Spleen (tissue), 11 donors: ENCODE measurements around the gene TMEM92. TPM values are rescaled to one million over a fixed set of nuclear protein-coding genes. Genes with fewer than 3 reads are reported as not detected.
"Not testable (repeated sequence)": the region's sequence is repeated elsewhere in the genome, so short reads cannot be mapped to it uniquely, and the experiment has no call there.

Experiments used
- DNase-seq: peaks from one replicate; pipeline ENCODE4 v3.0.0-alpha.2; 2020
- H3K27ac ChIP-seq, 8 donors: fragments of 200-600 bp; sonication (generic) in 7 of 8; 1 replicate in 4 of 8; 2 replicates in 4 of 8; pipeline versions ENCODE4 v1.5.0 to v1.8.0; 2016 to 2021; ENCODE audit warnings: inconsistent platforms in 4 of 8, mild to moderate bottlenecking in 4 of 8, moderate library complexity in 1 of 8
- H3K27me3 ChIP-seq, 7 donors: fragments of 200-600 bp; sonication (generic) in 6 of 7; replicated peaks in 1 of 7; 1 replicate in 4 of 7; 2 replicates in 3 of 7; pipeline versions ENCODE4 v1.5.0 to v1.8.0; 2016 to 2021; ENCODE audit warnings: inconsistent platforms in 3 of 7, mild to moderate bottlenecking in 1 of 7
- H3K36me3 ChIP-seq, 6 donors: fragments of 200-600 bp; sonication (generic) in 5 of 6; 1 replicate in 4 of 6; 2 replicates in 2 of 6; pipeline versions ENCODE4 v1.5.0 to v1.8.0; 2016 to 2021; ENCODE audit warnings: inconsistent platforms in 2 of 6
- H3K4me1 ChIP-seq, 6 donors: fragments of 200-600 bp; sonication (generic) in 5 of 6; 1 replicate in 3 of 6; 2 replicates in 3 of 6; pipeline versions ENCODE4 v1.5.0 to v1.8.0; 2016 to 2021; ENCODE audit warnings: inconsistent platforms in 3 of 6
- H3K4me3 ChIP-seq, 8 donors: fragments of 200-600 bp; sonication (generic) in 7 of 8; 1 replicate in 4 of 8; 2 replicates in 4 of 8; pipeline versions ENCODE4 v1.5.0 to v1.8.0; 2016 to 2021; ENCODE audit warnings: inconsistent platforms in 4 of 8, mild to moderate bottlenecking in 4 of 8, moderate library complexity in 2 of 8
- H3K9me3 ChIP-seq, 8 donors: fragments of 200-600 bp; sonication (generic) in 7 of 8; 1 replicate in 4 of 8; 2 replicates in 4 of 8; pipeline versions ENCODE4 v1.5.0 to v1.8.0; 2016 to 2021; ENCODE audit warnings: inconsistent platforms in 4 of 8
- CTCF ChIP-seq, 11 experiments: fragments of 200-600 bp in 7 of 11; fragments of 450-650 bp in 4 of 11; sonication (generic) in 4 of 11; IDR thresholded peaks in 8 of 11; conservative IDR thresholded peaks in 3 of 11; 1 replicate in 7 of 11; 2 replicates in 4 of 11; pipeline versions ENCODE4 v1.4.0 to v1.8.0; 2016 to 2021; ENCODE audit warnings: antibody characterized with exemption in 11 of 11, inconsistent platforms in 4 of 11, mild to moderate bottlenecking in 1 of 11
- POLR2A ChIP-seq, 3 donors: fragments of 450-650 bp; IDR thresholded peaks; one replicate each; pipeline ENCODE4 v1.5.1; 2017; ENCODE audit warnings: antibody characterized with exemption in 3 of 3, mild to moderate bottlenecking in 1 of 3
- POLR2AphosphoS5 ChIP-seq, 3 donors: sonication (generic); formaldehyde crosslinking; IDR thresholded peaks; one replicate each; pipeline ENCODE4 v1.5.1; 2017; ENCODE audit warnings: antibody characterized with exemption in 3 of 3
- WGBS, 5 donors: extraction: QIAGEN DNeasy Blood & Tissue Kit in 3 of 5; methylation state at CpG; one replicate each; pipeline versions ENCODE4 v1.1.5 to v1.1.7; 2013 to 2018; 5-methylcytosine and 5-hydroxymethylcytosine counted together
- intact Hi-C: fragments of 100-400 bp; cut with DNase I; formaldehyde crosslinking; loops from one replicate; pipeline ENCODE4 v1.15.0; 2023; ENCODE audit warnings: low total_unique reads
- polyA plus RNA-seq, 3 donors: library from polyadenylated mRNA; stranded (reverse); fragments of 200-250 nt; gene quantifications; one replicate each; pipeline ENCODE4 v1.2.1, GENCODE V29; 2013
- total RNA-seq, 7 donors: library from RNA; depleted of rRNA in 3 of 7; stranded (reverse); fragments of >200 nt in 3 of 7; fragmentation: NEBNext Ultra II Directional in 4 of 7; extraction: Animal tissue kit (Norgen Biotek cat#: 25700) in 4 of 7; gene quantifications; one replicate each; pipeline versions ENCODE4 v1.1.0 to v1.2.1, GENCODE V29; 2016 to 2021
- donor health status: healthy with polysubstance abuse.
- donor health status: DM: no; HTN: no; CAD: no; lungs with moderate emphysema.
- donor health status: DM: no; HTN: no; CAD: no.
- donor health status: Bipolar disorder and iron deficiency.
- donor health status: healthy.
- donor health status: DM: no; HTN: no; CAD: no.
- donor health status: DM: yes; HTN: yes; CAD: no.

TMEM92 gene
- total and polyA plus RNA-seq, 10 donors = 0.06 to 0.49 (median 0.44) TPM; not detected in 7

GRCh38 chr17:50283714-50284113, 9.4 kb downstream of the TMEM92 start:
- Histone ChIP-seq H3K27ac (peak overlapping the region in 3 of 8 donors; percentile 12 to 69 (median 65)), H3K27me3 (peaks cover 0 to 40% (median 5%) of the 10 kb centered on the region in 7 donors), H3K4me1 (peaks cover 0 to 80% (median 0%) of the 10 kb centered on the region in 6 donors), H3K36me3 (no peaks in the 10 kb centered on the region), H3K9me3 (no peaks in the 10 kb centered on the region), H3K4me3 (no peak overlapping the region)
- WGBS, 5 donors = 72 to 87% (median 84%) methylated on average over 7 of the region's 7 CpGs
- intact Hi-C loops = no loop called here
- TF ChIP-seq CTCF (IDR thresholded peaks at IDR 0.05 in 8 of 11, conservative IDR thresholded peaks at IDR 0.05 in 3 of 11) = no peak
- no peak for TF ChIP-seq POLR2A (IDR thresholded peaks at IDR 0.05)
- TF ChIP-seq POLR2AphosphoS5 (IDR thresholded peaks at IDR 0.05) = no peak
- DNase-seq = no peak

- Histone ChIP-seq H3K27ac (no peak overlapping the region), H3K4me3 (no peak overlapping the region), H3K27me3 (peaks cover 0 to 30% (median 0%) of the 10 kb centered on the region in 7 donors), H3K4me1 (peaks cover 0 to 80% (median 3%) of the 10 kb centered on the region in 6 donors), H3K9me3 (no peaks in the 10 kb centered on the region), H3K36me3 (no peaks in the 10 kb centered on the region)
- no peak for DNase-seq
- intact Hi-C loops = no loop called here
- 64 to 85% (median 65%) methylated on average over 3 of the region's 3 CpGs for WGBS, 5 donors
- TF ChIP-seq POLR2A (IDR thresholded peaks at IDR 0.05) = no peak
- TF ChIP-seq POLR2AphosphoS5 (IDR thresholded peaks at IDR 0.05) = no peak
- TF ChIP-seq CTCF (IDR thresholded peaks at IDR 0.05 in 8 of 11, conservative IDR thresholded peaks at IDR 0.05 in 3 of 11) = no peak
Measured at GRCh38 chr17:50285941-50286340, 11.7 kb downstream of the TMEM92 start.

- H3K4me3 ChIP-seq, H3K9me3 ChIP-seq, intact Hi-C loops, DNase-seq, H3K36me3 ChIP-seq: not testable (repeated sequence)
- Histone ChIP-seq H3K27ac (peak overlapping the region in 3 of 8 donors; percentile 33 to 60 (median 47)), H3K27me3 (peaks cover 0 to 35% (median 0%) of the 10 kb centered on the region in 7 donors), H3K4me1 (peaks cover 0 to 73% (median 3%) of the 10 kb centered on the region in 6 donors)
- WGBS, 5 donors = 68 to 84% (median 79%) methylated on average over 7 of the region's 7 CpGs
Measured at GRCh38 chr17:50287302-50287701, 13.0 kb downstream of the TMEM92 start.

- Histone ChIP-seq H3K27me3 (peaks cover 0 to 33% (median 0%) of the 10 kb centered on the region in 7 donors), H3K27ac (peak overlapping the region in 1 of 8 donors; percentile 91), H3K9me3 (no peaks in the 10 kb centered on the region), H3K4me3 (no peak overlapping the region), H3K36me3 (no peaks in the 10 kb centered on the region), H3K4me1 (peaks cover 0 to 65% (median 3%) of the 10 kb centered on the region in 6 donors)
- 90 to 96% (median 91%) methylated on average over 4 of the region's 4 CpGs for WGBS, 5 donors
- no peak for DNase-seq
- intact Hi-C loops = no loop called here
- TF ChIP-seq POLR2A (IDR thresholded peaks at IDR 0.05) (no peak), POLR2AphosphoS5 (IDR thresholded peaks at IDR 0.05) (no peak), CTCF (IDR thresholded peaks at IDR 0.05 in 8 of 11, conservative IDR thresholded peaks at IDR 0.05 in 3 of 11) (no peak)
Measured at GRCh38 chr17:50288306-50288705, 14.0 kb downstream of the TMEM92 start.
